GM12878 (cell line): ENCODE data around the gene TCERG1L. TPM values are rescaled to one million over a fixed set of nuclear protein-coding genes. Genes with fewer than 3 reads are reported as not detected.

ENCODE experiments used
- ATAC-seq: fragments of 200-7000 bp; cut with Tn5 transposase; 3 replicates; pipeline ENCODE4 v1.9.1; 2020; ENCODE audit warnings: mild to moderate bottlenecking, moderate library complexity
- BruUV-seq: library from RNA; stranded (reverse); fragments of 400-500 nt; replicated peaks from 2 replicates; lab custom pipeline; 2021; lab: Mats Ljungman, UMichigan
- CTCF ChIA-PET: fragments of 300-600 bp; sonication (Branson Sonifier 250); formaldehyde crosslinking; extraction: SDS; loops from one replicate; lab custom pipeline; 2021; ENCODE audit warnings: inconsistent platforms; lab: Yijun Ruan, JAX
- POLR2A ChIA-PET: fragments of 350-600 bp; formaldehyde crosslinking; extraction: SDS; loops from one replicate; lab custom pipeline; 2021; ENCODE audit warnings: inconsistent platforms; lab: Charles Lee
- RAD21 ChIA-PET: fragments of 300-600 bp; sonication (Branson Sonifier 250); formaldehyde crosslinking; loops from one replicate; lab custom pipeline; 2023; ENCODE audit warnings: antibody characterized with exemption; ENCODE audit not compliant: unreplicated experiment; lab: Charles Lee
- SMC1A ChIA-PET: fragments of 300-600 bp; sonication (Branson Sonifier 250); formaldehyde crosslinking; loops from one replicate; lab custom pipeline; 2023; ENCODE audit not compliant: unreplicated experiment, uncharacterized antibody; lab: Charles Lee
- DNase-seq: peaks from one replicate; pipeline ENCODE4 v3.0.0-alpha.2; 2011; ENCODE audit warnings: low read depth, low spot score
- FAIRE-seq: peaks from 3 replicates; lab custom pipeline; 2011; peaks lifted over from hg19 to GRCh38; lab: Jason Lieb, UNC
- H2AFZ ChIP-seq: 2 replicates; pipeline ENCODE4 v1.6.0; 2011; ENCODE audit warnings: low read depth, low read length, control low read depth; ENCODE audit not compliant: control insufficient read depth
- H3K27ac ChIP-seq: 2 replicates; pipeline ENCODE4 v1.5.1; 2011; ENCODE audit warnings: control low read depth; ENCODE audit not compliant: control insufficient read depth, insufficient read depth
- H3K27me3 ChIP-seq, 2 experiments: replicated peaks in 1 of 2; 2 replicates each; pipeline versions ENCODE4 v1.6.0 to v1.6.1; 2011; ENCODE audit warnings: low read length in 1 of 2; ENCODE audit not compliant: control insufficient read depth in 2 of 2, insufficient read depth in 2 of 2
- H3K36me3 ChIP-seq, 2 experiments: 2 replicates each; pipeline ENCODE4 v1.5.1; 2011; ENCODE audit warnings: low read length in 1 of 2; ENCODE audit not compliant: control insufficient read depth in 2 of 2, insufficient read depth in 2 of 2
- H3K4me1 ChIP-seq: 2 replicates; pipeline ENCODE4 v1.6.1; 2011; ENCODE audit warnings: mild to moderate bottlenecking, low read length, moderate library complexity, mixed read lengths; ENCODE audit not compliant: control insufficient read depth, insufficient read depth
- H3K4me2 ChIP-seq: 2 replicates; pipeline ENCODE4 v1.6.0; 2011; ENCODE audit warnings: control low read depth; ENCODE audit not compliant: control insufficient read depth, insufficient read depth
- H3K4me3 ChIP-seq: fragments of 200-600 bp; sonication (generic); 2 replicates; pipeline ENCODE4 v1.5.1; 2016
- H3K79me2 ChIP-seq: 2 replicates; pipeline ENCODE4 v1.6.0; 2011; ENCODE audit warnings: low read length; ENCODE audit not compliant: control insufficient read depth, insufficient read depth
- H3K9ac ChIP-seq: 2 replicates; pipeline ENCODE4 v1.8.0; 2011; ENCODE audit warnings: low read length, control low read depth, mixed read lengths; ENCODE audit not compliant: control insufficient read depth, insufficient read depth
- H3K9me3 ChIP-seq: replicated peaks from 3 replicates; pipeline ENCODE4 v1.5.1; 2011; ENCODE audit warnings: mild to moderate bottlenecking, low read length; ENCODE audit not compliant: control insufficient read depth, insufficient read depth
- H4K20me1 ChIP-seq: 2 replicates; pipeline ENCODE4 v1.6.0; 2011; ENCODE audit not compliant: control insufficient read depth, insufficient read depth
- BACH1 ChIP-seq: fragments of 450-650 bp; IDR thresholded peaks from 2 replicates; pipeline ENCODE4 v1.6.1; 2017; ENCODE audit warnings: mild to moderate bottlenecking, borderline replicate concordance
- DPF2 ChIP-seq: fragments of 450-650 bp; IDR thresholded peaks from 2 replicates; pipeline ENCODE4 v1.6.1; 2017; ENCODE audit warnings: mild to moderate bottlenecking
- HDAC6 ChIP-seq: fragments of 200-600 bp; sonication (generic); IDR thresholded peaks from one replicate; pipeline ENCODE4 v1.8.0; 2017; ENCODE audit warnings: antibody characterized with exemption; ENCODE audit not compliant: unreplicated experiment
- JUND ChIP-seq: IDR thresholded peaks from 2 replicates; pipeline ENCODE4 v1.6.1; 2012; ENCODE audit warnings: low read depth, mild to moderate bottlenecking, low read length, improper control_type of control experiment, moderate library complexity
- KAT2A ChIP-seq: conservative IDR thresholded peaks from 2 replicates; pipeline ENCODE4 v1.6.1; 2011; ENCODE audit warnings: low read depth, low read length; ENCODE audit not compliant: control insufficient read depth
- LARP7 ChIP-seq: fragments of 450-650 bp; IDR thresholded peaks from 2 replicates; pipeline ENCODE4 v1.6.1; 2017; ENCODE audit warnings: mild to moderate bottlenecking
- SUZ12 ChIP-seq: fragments of 200-600 bp; sonication (generic); IDR thresholded peaks from one replicate; pipeline ENCODE4 v1.6.1; 2018; ENCODE audit warnings: antibody characterized with exemption, mild to moderate bottlenecking; ENCODE audit not compliant: unreplicated experiment
- TAF1 ChIP-seq: IDR thresholded peaks from 2 replicates; pipeline ENCODE4 v1.6.1; 2011; ENCODE audit warnings: mild to moderate bottlenecking, low read depth, low read length, borderline replicate concordance
- TCF7 ChIP-seq: IDR thresholded peaks from 2 replicates; pipeline ENCODE4 v1.6.1; 2014; ENCODE audit warnings: antibody characterized with exemption, borderline replicate concordance
- ZBED1 ChIP-seq: IDR thresholded peaks from 2 replicates; pipeline ENCODE4 v1.6.1; 2016; ENCODE audit warnings: borderline replicate concordance
- WGBS: methylation state at CpG from one replicate; pipeline ENCODE4 v1.1.6; 2016; ENCODE audit warnings: low lambda C conversion rate; ENCODE audit not compliant: insufficient replicate concordance, insufficient coverage; ENCODE audit errors: missing lambda C conversion rate; 5-methylcytosine and 5-hydroxymethylcytosine counted together
- in situ Hi-C: fragments of 300-500 bp; cut with MboI; formaldehyde crosslinking; loops from 9 replicates; pipeline ENCODE4 v1.14.3; 2018; ENCODE audit warnings: mixed read lengths
- intact Hi-C: fragments of 100-400 bp; cut with micrococcal nuclease; formaldehyde crosslinking; loops from one replicate; pipeline ENCODE4 v1.14.2; 2022; ENCODE audit not compliant: unreplicated experiment
- polyA plus RNA-seq, 11 experiments: library from polyadenylated mRNA; depleted of rRNA in 4 of 11; unstranded in 6 of 11; stranded (reverse) in 5 of 11; fragments of >200 nt; fragmentation: Nextera tagmentation in 4 of 11; fragmentation: Illumina TruSeq in 1 of 11; extraction: Ambion mirVana in 4 of 11; extraction: Trizol in 1 of 11; gene quantifications; 1 replicate in 1 of 11; 2 replicates in 10 of 11; pipeline versions ENCODE4 v1.2.1 to v1.2.3, GENCODE V29; 2011 to 2016; ENCODE audit warnings: inconsistent platforms in 2 of 11, missing spikeins in 2 of 11, low read depth in 1 of 11
- total RNA-seq, 4 experiments: library from RNA; depleted of rRNA in 3 of 4; stranded (reverse); fragments of >200 nt in 3 of 4; fragmentation: Illumina TruSeq in 1 of 4; extraction: Trizol in 1 of 4; gene quantifications; 2 replicates each; pipeline versions ENCODE4 v1.2.1 to v1.2.3, GENCODE V29; 2013 to 2021
- TF ChIP-seq, protein P1 (sequence below): fragments of 450-650 bp; IDR thresholded peaks from 2 replicates; pipeline ENCODE4 v1.6.1; 2017; ENCODE audit warnings: borderline replicate concordance
- TF ChIP-seq, protein P2 (sequence below): fragments of 450-650 bp; IDR thresholded peaks from 2 replicates; pipeline ENCODE4 v1.6.1; 2017; ENCODE audit warnings: mild to moderate bottlenecking, moderate library complexity
- TF ChIP-seq, protein P3 (sequence below): fragments of 450-650 bp; formaldehyde crosslinking; IDR thresholded peaks from 2 replicates; pipeline ENCODE4 v1.4.0; 2020; ENCODE audit warnings: mild to moderate bottlenecking, moderate library complexity

TCERG1L gene
- total and polyA plus RNA-seq, 10 of the 15 experiments (the other 5 are each of a cell fraction or from before 2014, with no cell fraction given), result not detected

DNA sequence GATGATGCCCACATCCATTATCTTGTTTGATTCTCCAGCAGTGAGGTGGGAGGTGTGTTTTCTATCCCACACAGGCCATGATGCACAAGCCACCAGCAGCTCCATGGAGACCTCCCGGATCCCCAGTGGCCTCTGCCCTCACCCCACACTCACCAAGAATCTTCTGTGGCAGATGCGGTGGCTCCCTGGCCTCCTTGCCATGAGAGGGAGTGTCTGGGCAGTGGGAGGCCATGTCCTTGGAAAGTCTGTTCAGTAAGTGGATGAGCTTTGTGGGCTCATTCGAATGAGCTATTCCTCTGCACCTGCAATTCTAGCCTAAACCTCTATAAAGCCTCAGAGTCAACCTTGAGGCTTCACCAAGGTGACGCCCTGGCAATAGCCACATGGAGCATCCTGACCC, 243.8 kb downstream of the TCERG1L start:
- FAIRE-seq (no peak), ATAC-seq (no peak), DNase-seq (no peak)
- WGBS, result 32% methylated on average over 4 of the region's 4 CpGs
- no peaks in the 10 kb centered on the region for H3K36me3 ChIP-seq
- no peak overlapping the region for H3K9ac ChIP-seq
- H3K27me3 ChIP-seq, result no peaks in the 10 kb centered on the region
- no peak overlapping the region for H3K27ac ChIP-seq
- RAD21 ChIA-PET, result no interaction called here
- BruUV-seq, result no TSS peak
- no peak overlapping the region for H3K4me3 ChIP-seq
- H3K4me1 ChIP-seq, result no peaks in the 10 kb centered on the region
- no peaks in the 10 kb centered on the region for H4K20me1 ChIP-seq
- SMC1A ChIA-PET, result no interaction called here
- H2AFZ ChIP-seq, result no peak overlapping the region
- no peaks in the 10 kb centered on the region for H3K79me2 ChIP-seq
- in situ Hi-C loops, result no loop called here
- POLR2A ChIA-PET, result no interaction called here
- H3K4me2 ChIP-seq, result no peak overlapping the region
- CTCF ChIA-PET, result no interaction called here
- intact Hi-C loops, result no loop called here
- H3K9me3 ChIP-seq, result no peaks in the 10 kb centered on the region
- no peak for TF ChIP-seq KAT2A
- no peak for TF ChIP-seq JUND
- TF ChIP-seq, protein P1, sequence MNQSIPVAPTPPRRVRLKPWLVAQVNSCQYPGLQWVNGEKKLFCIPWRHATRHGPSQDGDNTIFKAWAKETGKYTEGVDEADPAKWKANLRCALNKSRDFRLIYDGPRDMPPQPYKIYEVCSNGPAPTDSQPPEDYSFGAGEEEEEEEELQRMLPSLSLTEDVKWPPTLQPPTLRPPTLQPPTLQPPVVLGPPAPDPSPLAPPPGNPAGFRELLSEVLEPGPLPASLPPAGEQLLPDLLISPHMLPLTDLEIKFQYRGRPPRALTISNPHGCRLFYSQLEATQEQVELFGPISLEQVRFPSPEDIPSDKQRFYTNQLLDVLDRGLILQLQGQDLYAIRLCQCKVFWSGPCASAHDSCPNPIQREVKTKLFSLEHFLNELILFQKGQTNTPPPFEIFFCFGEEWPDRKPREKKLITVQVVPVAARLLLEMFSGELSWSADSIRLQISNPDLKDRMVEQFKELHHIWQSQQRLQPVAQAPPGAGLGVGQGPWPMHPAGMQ, result no peak
- TF ChIP-seq HDAC6, result no peak
- no peak for TF ChIP-seq ZBED1
- TF ChIP-seq, protein P2, sequence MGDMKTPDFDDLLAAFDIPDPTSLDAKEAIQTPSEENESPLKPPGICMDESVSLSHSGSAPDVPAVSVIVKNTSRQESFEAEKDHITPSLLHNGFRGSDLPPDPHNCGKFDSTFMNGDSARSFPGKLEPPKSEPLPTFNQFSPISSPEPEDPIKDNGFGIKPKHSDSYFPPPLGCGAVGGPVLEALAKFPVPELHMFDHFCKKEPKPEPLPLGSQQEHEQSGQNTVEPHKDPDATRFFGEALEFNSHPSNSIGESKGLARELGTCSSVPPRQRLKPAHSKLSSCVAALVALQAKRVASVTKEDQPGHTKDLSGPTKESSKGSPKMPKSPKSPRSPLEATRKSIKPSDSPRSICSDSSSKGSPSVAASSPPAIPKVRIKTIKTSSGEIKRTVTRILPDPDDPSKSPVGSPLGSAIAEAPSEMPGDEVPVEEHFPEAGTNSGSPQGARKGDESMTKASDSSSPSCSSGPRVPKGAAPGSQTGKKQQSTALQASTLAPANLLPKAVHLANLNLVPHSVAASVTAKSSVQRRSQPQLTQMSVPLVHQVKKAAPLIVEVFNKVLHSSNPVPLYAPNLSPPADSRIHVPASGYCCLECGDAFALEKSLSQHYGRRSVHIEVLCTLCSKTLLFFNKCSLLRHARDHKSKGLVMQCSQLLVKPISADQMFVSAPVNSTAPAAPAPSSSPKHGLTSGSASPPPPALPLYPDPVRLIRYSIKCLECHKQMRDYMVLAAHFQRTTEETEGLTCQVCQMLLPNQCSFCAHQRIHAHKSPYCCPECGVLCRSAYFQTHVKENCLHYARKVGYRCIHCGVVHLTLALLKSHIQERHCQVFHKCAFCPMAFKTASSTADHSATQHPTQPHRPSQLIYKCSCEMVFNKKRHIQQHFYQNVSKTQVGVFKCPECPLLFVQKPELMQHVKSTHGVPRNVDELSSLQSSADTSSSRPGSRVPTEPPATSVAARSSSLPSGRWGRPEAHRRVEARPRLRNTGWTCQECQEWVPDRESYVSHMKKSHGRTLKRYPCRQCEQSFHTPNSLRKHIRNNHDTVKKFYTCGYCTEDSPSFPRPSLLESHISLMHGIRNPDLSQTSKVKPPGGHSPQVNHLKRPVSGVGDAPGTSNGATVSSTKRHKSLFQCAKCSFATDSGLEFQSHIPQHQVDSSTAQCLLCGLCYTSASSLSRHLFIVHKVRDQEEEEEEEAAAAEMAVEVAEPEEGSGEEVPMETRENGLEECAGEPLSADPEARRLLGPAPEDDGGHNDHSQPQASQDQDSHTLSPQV, result no peak
- no peak for TF ChIP-seq DPF2
- TF ChIP-seq, protein P3, sequence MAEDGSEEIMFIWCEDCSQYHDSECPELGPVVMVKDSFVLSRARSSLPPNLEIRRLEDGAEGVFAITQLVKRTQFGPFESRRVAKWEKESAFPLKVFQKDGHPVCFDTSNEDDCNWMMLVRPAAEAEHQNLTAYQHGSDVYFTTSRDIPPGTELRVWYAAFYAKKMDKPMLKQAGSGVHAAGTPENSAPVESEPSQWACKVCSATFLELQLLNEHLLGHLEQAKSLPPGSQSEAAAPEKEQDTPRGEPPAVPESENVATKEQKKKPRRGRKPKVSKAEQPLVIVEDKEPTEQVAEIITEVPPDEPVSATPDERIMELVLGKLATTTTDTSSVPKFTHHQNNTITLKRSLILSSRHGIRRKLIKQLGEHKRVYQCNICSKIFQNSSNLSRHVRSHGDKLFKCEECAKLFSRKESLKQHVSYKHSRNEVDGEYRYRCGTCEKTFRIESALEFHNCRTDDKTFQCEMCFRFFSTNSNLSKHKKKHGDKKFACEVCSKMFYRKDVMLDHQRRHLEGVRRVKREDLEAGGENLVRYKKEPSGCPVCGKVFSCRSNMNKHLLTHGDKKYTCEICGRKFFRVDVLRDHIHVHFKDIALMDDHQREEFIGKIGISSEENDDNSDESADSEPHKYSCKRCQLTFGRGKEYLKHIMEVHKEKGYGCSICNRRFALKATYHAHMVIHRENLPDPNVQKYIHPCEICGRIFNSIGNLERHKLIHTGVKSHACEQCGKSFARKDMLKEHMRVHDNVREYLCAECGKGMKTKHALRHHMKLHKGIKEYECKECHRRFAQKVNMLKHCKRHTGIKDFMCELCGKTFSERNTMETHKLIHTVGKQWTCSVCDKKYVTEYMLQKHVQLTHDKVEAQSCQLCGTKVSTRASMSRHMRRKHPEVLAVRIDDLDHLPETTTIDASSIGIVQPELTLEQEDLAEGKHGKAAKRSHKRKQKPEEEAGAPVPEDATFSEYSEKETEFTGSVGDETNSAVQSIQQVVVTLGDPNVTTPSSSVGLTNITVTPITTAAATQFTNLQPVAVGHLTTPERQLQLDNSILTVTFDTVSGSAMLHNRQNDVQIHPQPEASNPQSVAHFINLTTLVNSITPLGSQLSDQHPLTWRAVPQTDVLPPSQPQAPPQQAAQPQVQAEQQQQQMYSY, result no peak
- no peak for TF ChIP-seq TCF7
- TF ChIP-seq LARP7, result no peak
- no peak for TF ChIP-seq BACH1
- TF ChIP-seq TAF1, result no peak
- no peak for TF ChIP-seq SUZ12
